ENCODE data around the gene SLC5A7.

The SLC5A7 gene

GRCh38 chr2:107986278-107987217 lies at the start of gene SLC5A7:
Gene SLC5A7 (plus strand): TSS chr2:107986524. CDS start chr2:107988156, 1,632 bp downstream.
- no peak for DNase-seq

- no peak for DNase-seq
These were observed 24.9 kb upstream of the SLC5A7 start for GRCh38 chr2:107961395-107961794.

- no peak for DNase-seq
These were observed 22.1 kb upstream of the SLC5A7 start for GRCh38 chr2:107964185-107964584.

GRCh38 chr2:107984707-107985106 lies 1.6 kb upstream of the SLC5A7 start:
- no peak for DNase-seq

GRCh38 chr2:107988108-107988507 lies 1.8 kb downstream of the SLC5A7 start:
- no peak for DNase-seq

GRCh38 chr2:107989445-107989844 lies 3.1 kb downstream of the SLC5A7 start:
- no peak for DNase-seq

- no peak for DNase-seq
These were observed 4.4 kb downstream of the SLC5A7 start for GRCh38 chr2:107990718-107991117.

- no peak for DNase-seq
These were observed 5.7 kb downstream of the SLC5A7 start for GRCh38 chr2:107992069-107992468.

- no peak for DNase-seq
These were observed 12.8 kb downstream of the SLC5A7 start for GRCh38 chr2:107999158-107999557.

- DNase-seq = no peak
These were observed 24.7 kb downstream of the SLC5A7 start for GRCh38 chr2:108010912-108011591.

- DNase-seq = no peak
These were observed 27.0 kb downstream of the SLC5A7 start for GRCh38 chr2:108013305-108013704.

GRCh38 chr2:108022628-108023027 lies 36.3 kb downstream of the SLC5A7 start:
- no peak for DNase-seq

- no peak for DNase-seq
These were observed 37.5 kb downstream of the SLC5A7 start for GRCh38 chr2:108023776-108024175.

- no peak for DNase-seq
These were observed 39.9 kb downstream of the SLC5A7 start for GRCh38 chr2:108026092-108026794.

- no peak for DNase-seq
These were observed 43.2 kb downstream of the SLC5A7 start for GRCh38 chr2:108029496-108029895.

- DNase-seq = no peak
These were observed 43.6 kb downstream of the SLC5A7 start for GRCh38 chr2:108029912-108030311.

- DNase-seq = no peak
These were observed 45.2 kb downstream of the SLC5A7 start for GRCh38 chr2:108031471-108031941.

- no peak for DNase-seq
These were observed 48.5 kb downstream of the SLC5A7 start for GRCh38 chr2:108034843-108035242.

GRCh38 chr2:108048752-108049151 lies 62.4 kb downstream of the SLC5A7 start:
- DNase-seq = no peak

- no peak for DNase-seq
These were observed 72.3 kb downstream of the SLC5A7 start for GRCh38 chr2:108058576-108059137.

GRCh38 chr2:108061439-108062042 lies 75.2 kb downstream of the SLC5A7 start:
- no peak for DNase-seq

Data from NCI-H226 (cell line).